Measurements from ENCODE around the gene PTGIR.
A peak's percentile ranks its signal among the peaks of the same experiment; 100 is the strongest.

PTGIR gene

DNA sequence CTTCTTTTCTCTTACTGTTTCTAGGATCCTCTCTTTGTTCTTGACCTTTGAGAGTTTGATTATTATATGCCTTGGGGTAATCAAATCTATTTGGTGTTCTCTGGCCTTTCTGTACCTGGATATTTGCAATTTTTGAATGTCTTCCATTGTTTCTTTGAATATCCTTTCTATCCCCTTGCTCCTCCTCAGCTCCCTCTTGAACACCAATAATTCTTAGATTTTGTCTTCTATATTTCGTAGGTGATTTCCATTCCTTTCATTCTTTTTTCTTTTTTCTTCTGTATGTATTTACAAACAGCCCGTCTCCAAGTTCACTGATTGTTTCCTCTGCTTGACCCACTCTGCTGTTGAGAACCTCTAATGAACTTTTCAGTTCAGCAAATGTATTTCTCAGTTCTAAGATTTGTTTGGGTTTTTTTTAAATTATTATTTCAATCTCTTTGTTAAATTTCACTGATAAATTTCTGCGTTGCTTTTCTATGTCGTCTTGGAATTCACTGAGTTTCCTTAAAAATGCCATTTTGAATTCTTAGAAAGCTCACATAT is 26.4 kb downstream of the PTGIR start:
- no peak for DNase-seq

DNA sequence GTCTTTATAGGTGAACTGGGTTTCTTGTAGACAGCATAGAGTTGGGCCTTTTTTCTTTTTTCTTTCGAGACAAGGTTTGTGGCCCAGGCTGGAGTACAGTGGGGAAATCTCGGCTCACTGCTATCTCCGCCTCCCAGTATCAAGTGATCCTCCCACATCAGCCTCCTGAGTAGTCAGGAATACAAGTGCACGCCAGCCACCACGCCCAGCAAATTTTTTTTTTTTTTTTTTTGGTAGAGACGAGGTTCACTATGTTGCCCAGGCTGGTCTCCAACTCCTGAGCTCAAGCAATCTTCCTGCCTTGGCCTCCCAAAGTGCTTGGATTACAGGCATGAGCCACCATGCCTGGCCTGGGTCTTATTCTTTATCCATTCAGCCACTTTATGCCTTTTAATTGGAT is 28.9 kb downstream of the PTGIR start:
- no peak for DNase-seq

DNA sequence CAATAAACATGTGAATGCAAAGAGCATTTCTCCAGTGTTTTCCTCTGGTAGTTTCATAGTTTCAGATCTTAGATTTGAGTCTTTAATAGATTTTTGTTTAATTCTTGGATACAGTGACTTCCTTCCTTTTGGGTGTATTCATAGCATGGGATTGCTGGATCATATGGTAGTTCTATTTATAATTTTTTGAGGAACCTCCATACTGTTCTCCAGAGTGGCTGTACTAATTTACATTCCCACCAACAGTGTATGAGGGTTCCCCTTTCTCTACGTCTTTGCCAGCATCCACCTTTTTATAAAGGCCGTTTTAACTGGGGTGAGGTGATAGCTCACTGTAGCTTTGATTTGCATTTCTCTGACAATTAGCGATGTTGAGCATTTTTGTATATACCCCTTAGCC is 33.0 kb downstream of the PTGIR start:
- no peak for DNase-seq

DNA sequence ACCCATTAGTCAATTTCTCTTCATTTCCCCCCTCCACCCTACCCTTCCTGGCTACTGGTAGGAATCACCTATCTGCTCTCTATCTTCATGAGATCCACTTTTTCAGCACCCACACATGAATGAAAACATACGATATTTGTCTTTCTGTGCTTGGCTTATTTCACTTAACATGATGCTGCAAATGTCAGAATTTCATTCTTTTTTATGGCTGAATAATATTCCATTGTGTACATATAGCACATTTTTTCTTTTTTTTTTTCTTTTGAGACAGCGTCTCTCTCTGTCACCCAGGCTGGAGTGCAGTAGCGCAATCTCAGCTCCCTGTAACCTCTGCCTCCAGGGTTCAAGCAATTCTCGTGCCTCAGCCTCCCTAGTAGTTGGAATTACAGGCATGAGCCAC is 33.6 kb downstream of the PTGIR start:
- DNase-seq: no peak

DNA sequence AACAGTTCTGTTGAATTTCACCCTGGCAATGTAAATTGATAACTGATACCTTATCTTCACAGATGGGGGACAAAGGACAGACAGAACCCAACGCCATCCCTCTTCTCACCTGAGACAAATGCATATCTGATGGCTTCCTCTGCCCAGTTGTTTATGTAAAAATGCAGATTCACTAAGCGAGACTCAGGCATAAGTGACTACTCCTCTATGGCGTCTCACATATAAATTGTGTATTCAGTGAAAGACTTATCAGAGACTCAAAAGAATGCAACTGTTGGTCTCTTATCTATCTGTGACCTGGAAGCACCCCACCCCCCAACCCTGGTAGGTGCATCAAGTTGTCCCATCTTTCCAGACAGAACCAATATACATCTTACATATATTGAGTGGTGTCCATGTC is 37.0 kb downstream of the PTGIR start:
- DNase-seq: no peak

DNA sequence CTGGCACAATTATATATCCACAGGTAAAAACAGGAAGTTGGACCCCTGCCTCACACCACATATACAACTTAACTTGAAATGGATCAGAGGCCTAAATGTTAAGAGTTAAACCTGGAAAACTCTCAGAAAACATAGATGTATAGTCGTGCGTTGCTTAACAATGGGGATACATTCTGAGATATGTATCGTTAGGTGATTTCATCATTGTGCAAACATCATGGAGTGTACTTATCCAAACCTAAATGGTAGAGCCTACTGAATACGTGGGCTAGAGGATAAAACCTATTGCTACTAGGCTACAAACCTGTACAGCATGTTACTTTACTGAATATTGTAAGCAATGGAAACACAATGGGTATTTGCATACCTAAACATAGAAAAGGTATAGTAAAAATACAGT is 38.6 kb downstream of the PTGIR start:
- no peak for DNase-seq

DNA sequence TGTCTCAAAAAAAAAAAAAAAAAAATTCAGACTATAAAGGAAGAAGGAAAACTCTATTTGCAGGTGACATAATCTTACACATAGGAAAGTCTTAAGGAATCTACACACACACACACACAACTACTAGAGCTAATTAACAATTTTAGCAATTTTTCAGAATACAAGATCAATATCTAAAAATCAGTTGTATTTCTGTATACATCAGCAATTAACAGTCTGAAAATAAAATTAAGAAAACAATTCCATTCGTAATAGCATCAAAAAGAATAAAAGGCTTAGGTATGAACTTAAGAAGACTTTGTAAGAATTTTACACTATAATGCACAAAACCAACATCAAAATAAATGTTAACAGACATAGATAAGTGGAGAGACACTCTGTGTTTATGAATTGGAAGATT is 39.4 kb downstream of the PTGIR start:
- DNase-seq: no peak

DNA sequence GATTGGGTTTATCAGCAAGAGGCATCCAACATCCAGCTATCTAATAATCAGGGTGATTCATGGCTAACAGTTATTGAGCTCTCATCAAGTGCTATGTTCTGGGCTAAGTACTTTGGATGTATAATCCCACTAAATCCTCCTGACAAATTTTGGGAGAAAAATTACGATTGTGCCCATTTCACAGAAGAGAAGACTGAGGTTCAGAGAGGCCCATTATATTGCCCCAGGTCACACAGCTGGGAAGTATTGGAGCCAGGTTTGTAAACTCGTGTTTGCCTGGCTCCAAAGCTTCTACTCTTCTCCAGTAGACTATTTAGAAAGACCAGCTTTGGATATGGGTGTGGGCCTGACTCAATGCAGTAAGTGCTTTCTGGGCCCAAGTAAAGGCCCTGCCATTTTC is 44.6 kb downstream of the PTGIR start:
- DNase-seq: no peak

DNA sequence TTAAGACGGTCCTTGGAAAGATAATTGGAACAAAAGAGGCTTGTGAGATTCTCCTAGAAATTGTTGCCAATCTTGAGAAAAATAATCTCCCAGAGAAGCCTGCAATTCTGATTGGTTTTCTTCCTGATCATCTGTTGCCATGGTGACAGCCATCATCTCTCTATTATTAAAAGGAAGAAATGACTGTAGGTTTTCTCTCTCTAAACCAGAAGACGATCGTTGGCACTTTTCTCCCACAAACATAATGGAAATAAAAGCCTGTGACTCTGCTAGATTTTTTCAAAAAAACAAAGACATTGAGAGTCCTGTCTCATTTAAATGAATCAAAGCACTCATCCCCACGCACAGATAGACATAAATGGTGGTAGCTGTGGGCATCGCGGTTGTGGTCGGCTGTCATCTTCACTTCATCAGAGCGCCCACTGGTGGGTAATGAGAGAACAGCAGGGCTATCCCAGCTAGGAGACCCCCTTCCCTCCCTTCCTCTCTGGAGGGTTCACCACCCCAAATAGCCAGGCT is 45.5 kb downstream of the PTGIR start:
- no peak for DNase-seq

DNA sequence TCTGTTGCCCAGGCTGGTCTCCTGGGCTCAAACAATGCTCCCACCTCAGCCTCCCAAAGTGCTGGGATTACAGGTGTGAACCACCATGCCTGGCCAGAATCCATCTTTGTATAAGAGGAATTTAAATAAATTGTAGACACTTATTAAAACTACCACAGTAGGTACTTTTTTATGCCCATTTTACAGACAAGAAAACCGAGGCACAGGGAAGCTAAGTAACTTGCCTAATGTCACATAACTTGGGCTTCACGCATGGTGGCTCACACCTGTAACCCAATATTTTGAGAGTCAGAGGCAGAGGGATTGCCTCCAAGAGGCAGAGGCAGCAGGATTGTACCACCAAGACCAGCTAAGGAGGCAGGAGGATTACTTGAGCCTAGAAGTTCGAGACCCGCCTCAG is 46.4 kb downstream of the PTGIR start:
- no peak for DNase-seq

DNA sequence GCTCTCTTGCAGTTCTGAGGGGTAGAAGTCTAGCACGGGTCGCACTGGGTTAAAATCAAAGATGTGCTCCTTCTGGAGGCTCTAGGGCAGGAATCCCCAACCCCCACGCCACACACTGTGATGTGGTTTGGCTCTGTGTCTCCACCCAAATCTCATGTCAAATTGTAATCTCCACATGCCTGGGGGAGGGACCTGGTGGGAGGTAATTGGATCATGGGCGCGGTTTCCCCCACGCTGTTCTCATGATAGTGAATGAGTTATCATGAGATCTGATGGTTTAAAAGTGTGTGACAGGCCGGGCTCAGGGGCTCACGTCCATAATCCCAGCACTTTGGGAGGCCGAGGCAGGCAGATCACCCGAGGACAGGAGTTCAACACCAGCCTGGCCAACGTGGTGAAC is 50.4 kb downstream of the PTGIR start:
- no peak for DNase-seq

DNA sequence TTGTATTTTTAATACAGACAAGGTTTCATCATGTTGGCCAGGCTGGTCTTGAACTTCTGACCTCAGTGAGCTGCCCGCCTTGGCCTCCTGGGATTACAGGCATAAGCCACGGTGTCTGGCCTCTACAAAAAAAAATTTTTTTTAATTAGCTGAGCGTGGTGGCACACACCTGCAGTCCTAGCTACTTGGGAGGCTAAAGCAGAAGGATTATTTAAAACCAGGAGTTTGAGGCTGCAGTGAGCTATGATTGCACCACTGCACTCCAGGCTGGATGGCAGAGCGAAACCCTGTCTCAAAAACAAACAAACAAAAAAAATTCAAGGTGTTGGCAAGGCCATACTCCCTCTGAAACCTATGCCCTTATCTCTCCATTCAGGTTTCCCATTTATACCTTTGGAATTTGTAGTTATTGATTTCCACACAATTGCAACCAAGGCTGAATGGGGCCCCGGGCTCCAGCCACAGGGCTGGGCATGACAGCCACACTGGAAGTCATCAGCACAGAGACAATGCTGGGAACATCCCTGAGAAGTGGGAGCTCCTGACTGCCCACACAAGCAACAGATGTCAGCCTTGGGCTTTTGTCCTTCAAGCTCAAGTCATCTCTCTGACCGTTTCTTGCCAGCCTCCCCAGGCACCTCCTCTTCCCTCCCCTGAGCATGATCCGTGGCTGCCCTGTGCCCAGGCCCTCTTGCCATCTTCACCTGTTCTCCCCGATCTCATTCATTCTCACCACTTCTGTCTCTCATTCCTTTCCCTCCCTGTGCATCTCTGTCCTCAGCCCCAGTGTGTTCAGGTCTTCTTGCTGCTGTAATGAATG is 51.0 kb downstream of the PTGIR start:
- no peak for DNase-seq

DNA sequence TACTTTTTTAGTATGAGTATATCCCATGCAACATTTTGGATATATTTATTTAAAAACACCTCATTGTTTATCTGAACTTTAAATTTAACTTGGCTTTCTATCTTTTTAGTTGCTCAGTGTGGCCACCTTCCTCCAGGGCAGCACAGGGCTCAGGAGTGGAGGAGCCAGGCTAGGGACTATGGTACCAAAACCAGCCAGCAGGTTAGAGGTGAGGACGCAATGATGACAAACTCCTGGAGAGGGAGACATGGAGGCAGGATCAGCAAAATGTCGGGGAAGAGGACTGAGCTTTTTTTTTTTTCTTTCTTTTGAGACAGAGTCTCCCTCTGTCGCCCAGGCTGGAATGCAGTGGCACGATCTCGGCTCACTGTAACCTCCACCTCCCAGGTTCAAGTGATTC is 53.4 kb downstream of the PTGIR start:
- DNase-seq: peak; percentile 54

Data from NCI-H2171 (cell line).